ENCODE data around the gene PPP6R2. TPM values are rescaled to one million over a fixed set of nuclear protein-coding genes. Genes with fewer than 3 reads are reported as not detected.

The PPP6R2 gene
- total and polyA plus RNA-seq, 8 donors, result 24.4 to 243 (median 62.3) TPM

DNA sequence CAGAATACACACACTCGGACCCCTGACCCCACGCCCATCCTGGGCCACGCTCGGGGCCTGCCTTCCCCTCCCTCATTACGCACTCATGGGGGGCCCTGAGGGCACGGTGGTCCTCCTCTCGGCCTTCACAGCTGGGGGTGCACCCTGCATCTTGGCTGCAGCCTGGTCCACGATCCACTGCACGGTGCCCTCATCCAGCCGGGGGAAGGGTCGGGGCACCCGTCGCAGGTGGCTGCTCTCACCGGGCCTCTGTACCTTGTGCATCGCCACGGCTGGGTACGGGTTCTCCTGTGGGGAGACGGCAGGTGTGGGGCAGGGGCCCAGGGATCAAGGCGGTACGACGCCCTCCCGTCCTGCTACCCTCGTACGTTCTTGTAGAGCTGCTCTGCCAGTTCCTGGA is 121.3 kb downstream of the PPP6R2 start:
- Histone ChIP-seq H3K4me3 (no peak overlapping the region), H3K4me1 (peaks cover 6 to 29% (median 11%) of the 10 kb centered on the region in 4 donors), H3K27ac (no peak overlapping the region), H3K9me3 (no peaks in the 10 kb centered on the region), H3K36me3 (peaks cover 85 to 90% (median 89%) of the 10 kb centered on the region in 4 donors), H3K27me3 (no peaks in the 10 kb centered on the region)
- intact Hi-C loops (cut with DNase I; ENCODE audit: low total_unique reads), result no loop called here
- WGBS, 5 donors, result 86 to 95% (median 89%) methylated on average over 16 to 24 of the region's 24 CpGs
- TF ChIP-seq, protein P1, sequence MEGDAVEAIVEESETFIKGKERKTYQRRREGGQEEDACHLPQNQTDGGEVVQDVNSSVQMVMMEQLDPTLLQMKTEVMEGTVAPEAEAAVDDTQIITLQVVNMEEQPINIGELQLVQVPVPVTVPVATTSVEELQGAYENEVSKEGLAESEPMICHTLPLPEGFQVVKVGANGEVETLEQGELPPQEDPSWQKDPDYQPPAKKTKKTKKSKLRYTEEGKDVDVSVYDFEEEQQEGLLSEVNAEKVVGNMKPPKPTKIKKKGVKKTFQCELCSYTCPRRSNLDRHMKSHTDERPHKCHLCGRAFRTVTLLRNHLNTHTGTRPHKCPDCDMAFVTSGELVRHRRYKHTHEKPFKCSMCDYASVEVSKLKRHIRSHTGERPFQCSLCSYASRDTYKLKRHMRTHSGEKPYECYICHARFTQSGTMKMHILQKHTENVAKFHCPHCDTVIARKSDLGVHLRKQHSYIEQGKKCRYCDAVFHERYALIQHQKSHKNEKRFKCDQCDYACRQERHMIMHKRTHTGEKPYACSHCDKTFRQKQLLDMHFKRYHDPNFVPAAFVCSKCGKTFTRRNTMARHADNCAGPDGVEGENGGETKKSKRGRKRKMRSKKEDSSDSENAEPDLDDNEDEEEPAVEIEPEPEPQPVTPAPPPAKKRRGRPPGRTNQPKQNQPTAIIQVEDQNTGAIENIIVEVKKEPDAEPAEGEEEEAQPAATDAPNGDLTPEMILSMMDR (IDR thresholded peaks at IDR 0.05), result no peak
- no peak for TF ChIP-seq POLR2A (IDR thresholded peaks at IDR 0.05)
- no peak for TF ChIP-seq EP300 (IDR thresholded peaks at IDR 0.05)
- TF ChIP-seq POLR2AphosphoS5 (IDR thresholded peaks at IDR 0.05), result no peak
- no peak for DNase-seq

DNA sequence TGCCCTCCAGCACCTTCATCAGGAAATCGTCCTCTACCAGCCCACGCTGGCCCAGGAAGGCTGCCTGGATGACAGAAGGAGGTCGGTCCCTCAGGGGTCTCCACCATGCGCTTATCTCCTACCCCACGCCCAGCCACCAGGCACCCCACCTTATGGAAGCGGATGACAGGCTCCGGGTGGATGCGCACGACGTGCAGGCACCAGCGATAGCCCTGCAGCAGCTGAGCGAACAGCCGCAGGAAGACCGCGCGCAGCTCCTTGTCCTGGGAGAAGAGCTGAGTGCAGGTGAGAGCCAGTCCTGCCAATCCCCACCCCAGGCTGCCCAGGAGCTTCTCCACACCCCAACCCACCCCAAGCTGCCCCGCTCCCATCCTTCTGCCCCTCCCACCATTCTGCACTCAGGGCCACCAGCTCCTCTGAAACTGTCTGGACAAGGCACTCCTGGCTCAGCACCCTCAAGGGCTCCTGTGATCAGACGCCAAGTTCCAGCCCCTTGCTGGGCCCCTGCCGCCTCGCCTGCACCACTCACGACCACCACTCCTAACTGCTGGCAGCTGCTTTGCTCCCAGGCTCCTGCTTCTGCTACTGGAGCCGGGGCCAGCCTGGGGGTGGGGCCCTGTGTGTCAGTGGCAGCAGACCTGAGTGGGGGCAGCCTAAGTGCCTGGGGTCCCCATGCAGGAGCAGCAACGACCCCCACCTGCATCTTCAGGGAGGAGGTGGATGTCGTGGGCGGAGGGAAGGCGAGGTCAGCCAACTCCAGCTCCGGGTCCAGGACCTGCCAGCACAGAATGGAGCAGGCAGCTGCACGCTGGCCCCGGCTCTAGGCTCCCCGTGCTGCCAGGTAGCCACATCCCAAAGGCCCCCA is 122.2 kb downstream of the PPP6R2 start:
- TF ChIP-seq POLR2AphosphoS5 (IDR thresholded peaks at IDR 0.05) (no peak), EP300 (IDR thresholded peaks at IDR 0.05) (no peak), POLR2A (IDR thresholded peaks at IDR 0.05) (no peak)
- TF ChIP-seq, protein P1 (IDR thresholded peaks at IDR 0.05), result no peak
- WGBS, 5 donors, result 86 to 93% (median 91%) methylated on average over 21 to 30 of the region's 30 CpGs
- Histone ChIP-seq H3K4me3 (no peak overlapping the region), H3K4me1 (peaks cover 15 to 37% (median 20%) of the 10 kb centered on the region in 4 donors), H3K9me3 (no peaks in the 10 kb centered on the region), H3K27me3 (no peaks in the 10 kb centered on the region), H3K27ac (no peak overlapping the region), H3K36me3 (peaks cover 77 to 82% (median 81%) of the 10 kb centered on the region in 4 donors)
- no peak for DNase-seq
- intact Hi-C loops (cut with DNase I; ENCODE audit: low total_unique reads), result no loop called here

DNA sequence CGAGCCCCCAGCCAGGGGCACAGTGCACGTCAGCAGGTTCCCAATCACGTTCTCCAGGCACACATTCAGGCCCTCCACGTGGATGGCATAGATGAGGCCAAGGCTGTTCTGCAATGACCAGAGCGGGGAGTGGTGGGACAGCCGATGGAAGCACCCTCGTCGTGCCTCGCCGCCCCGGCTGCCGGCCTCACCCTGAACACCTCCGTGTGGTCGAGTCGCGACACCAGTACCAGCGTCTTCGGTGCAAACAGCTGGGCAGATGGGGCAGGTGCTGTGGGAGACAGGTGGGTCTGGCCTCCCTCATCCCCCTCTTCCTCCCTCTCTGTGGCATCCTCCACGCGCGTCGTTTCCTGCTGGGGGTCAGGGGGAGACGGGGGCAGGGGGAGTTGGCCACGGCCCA is 124.2 kb downstream of the PPP6R2 start:
- Histone ChIP-seq H3K4me1 (peaks cover 35 to 45% (median 36%) of the 10 kb centered on the region in 4 donors), H3K27ac (no peak overlapping the region), H3K27me3 (no peaks in the 10 kb centered on the region), H3K36me3 (peaks cover 56 to 61% (median 60%) of the 10 kb centered on the region in 4 donors), H3K9me3 (no peaks in the 10 kb centered on the region), H3K4me3 (no peak overlapping the region)
- TF ChIP-seq POLR2A (IDR thresholded peaks at IDR 0.05) (no peak), POLR2AphosphoS5 (IDR thresholded peaks at IDR 0.05) (no peak)
- TF ChIP-seq, protein P1 (IDR thresholded peaks at IDR 0.05), result no peak
- intact Hi-C loops (cut with DNase I; ENCODE audit: low total_unique reads), result no loop called here
- DNase-seq, result no peak
- WGBS, 5 donors, result 91 to 94% (median 93%) methylated on average over 17 to 24 of the region's 24 CpGs

DNA sequence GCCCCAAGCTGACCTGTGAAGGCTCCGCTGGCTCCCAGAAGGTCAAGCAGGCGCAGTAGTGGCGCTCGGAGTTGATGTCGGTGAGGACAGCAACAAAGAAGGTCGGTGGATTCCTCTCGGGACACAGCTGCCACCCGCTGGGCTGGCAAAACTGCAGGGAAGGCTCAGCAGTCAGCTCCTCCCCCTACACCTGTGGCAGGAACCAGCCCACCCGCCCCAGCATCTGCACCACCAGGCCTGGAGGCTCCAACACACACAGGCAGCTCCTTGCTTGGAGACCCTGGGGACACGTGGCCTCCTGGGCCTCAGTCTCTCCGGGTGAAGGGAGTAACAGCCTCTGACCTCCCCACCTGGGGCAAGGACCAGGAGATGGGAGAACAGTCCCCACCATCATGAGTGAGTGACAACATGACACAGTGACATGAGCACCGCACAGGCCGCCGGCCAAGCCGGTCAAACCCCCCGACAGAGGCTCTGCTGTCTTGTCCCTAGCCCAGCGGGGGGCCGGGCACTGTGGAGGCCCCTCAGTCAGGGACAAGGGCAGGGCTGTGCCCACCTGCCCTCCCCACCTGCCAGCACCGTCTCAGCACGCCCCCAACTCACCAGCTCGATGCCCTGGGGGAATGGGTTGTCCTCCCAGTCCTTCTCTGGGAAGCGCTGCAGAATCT is 124.8 kb downstream of the PPP6R2 start:
- 84 to 92% (median 85%) methylated on average over 5 to 22 of the region's 22 CpGs for WGBS, 5 donors
- Histone ChIP-seq H3K9me3 (no peaks in the 10 kb centered on the region), H3K27ac (no peak overlapping the region), H3K4me3 (no peak overlapping the region), H3K4me1 (peaks cover 41 to 51% (median 41%) of the 10 kb centered on the region in 4 donors), H3K27me3 (no peaks in the 10 kb centered on the region), H3K36me3 (peaks cover 51 to 55% (median 55%) of the 10 kb centered on the region in 4 donors)
- intact Hi-C loops (cut with DNase I; ENCODE audit: low total_unique reads), result no loop called here
- TF ChIP-seq, protein P1 (IDR thresholded peaks at IDR 0.05), result no peak
- TF ChIP-seq POLR2AphosphoS5 (IDR thresholded peaks at IDR 0.05) (no peak), POLR2A (IDR thresholded peaks at IDR 0.05) (no peak), EP300 (IDR thresholded peaks at IDR 0.05) (no peak)
- no peak for DNase-seq
